ENCODE measurements around the gene CYP27B1.
A peak's percentile ranks its signal among the peaks of the same experiment; 100 is the strongest.

The CYP27B1 gene

DNA sequence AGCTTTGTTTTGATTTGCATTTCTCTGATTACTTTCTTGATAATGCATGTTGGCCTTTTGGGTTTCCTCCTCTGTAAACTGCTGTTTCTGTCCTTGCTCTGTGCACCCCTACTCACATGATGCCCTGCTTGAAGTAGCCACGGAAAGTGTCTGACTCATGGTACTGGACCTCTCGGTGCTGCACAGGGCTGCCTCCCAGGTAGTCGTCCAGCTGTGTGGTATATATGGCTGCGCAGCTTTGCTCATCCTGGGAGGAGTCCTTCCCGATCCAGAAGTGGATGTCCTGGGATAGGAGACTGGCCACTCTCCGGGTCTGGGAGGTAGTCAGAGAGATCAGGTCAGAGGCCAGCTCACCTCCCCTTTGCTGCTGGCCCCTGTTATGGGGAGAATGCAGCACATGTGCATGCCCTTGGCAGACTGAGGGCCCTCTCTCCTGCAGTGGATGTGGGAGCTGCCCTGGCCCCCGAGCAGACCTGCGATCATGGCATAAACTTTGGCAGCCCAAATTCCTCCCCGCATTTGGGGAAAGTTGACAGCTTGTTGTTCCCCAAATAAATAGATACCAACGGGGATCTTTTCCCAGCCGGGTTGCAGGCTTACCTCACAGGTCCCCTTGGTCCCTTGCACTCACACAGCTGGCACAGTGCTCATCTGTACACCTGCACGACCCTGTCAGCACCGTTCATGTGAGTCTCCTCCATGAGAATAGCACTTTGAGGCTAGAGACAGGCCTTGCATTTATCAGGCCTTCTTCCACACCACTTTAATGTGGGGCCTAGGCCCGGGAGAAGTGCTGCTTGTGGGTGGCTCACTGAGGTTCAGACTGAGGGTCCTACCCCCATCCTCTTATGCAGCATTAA lies 46.5 kb upstream of the CYP27B1 start:
- TF ChIP-seq MYC (IDR thresholded peaks at IDR 0.05; ENCODE audit: low read depth, low read length) (no peak), POLR2A (IDR thresholded peaks at IDR 0.05; ENCODE audit: extremely low read depth, insufficient read length) (no peak)
- TF ChIP-seq, protein P1, sequence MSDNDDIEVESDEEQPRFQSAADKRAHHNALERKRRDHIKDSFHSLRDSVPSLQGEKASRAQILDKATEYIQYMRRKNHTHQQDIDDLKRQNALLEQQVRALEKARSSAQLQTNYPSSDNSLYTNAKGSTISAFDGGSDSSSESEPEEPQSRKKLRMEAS (IDR thresholded peaks at IDR 0.05; ENCODE audit: low read depth, low read length), result no peak
- TF ChIP-seq, protein P2, sequence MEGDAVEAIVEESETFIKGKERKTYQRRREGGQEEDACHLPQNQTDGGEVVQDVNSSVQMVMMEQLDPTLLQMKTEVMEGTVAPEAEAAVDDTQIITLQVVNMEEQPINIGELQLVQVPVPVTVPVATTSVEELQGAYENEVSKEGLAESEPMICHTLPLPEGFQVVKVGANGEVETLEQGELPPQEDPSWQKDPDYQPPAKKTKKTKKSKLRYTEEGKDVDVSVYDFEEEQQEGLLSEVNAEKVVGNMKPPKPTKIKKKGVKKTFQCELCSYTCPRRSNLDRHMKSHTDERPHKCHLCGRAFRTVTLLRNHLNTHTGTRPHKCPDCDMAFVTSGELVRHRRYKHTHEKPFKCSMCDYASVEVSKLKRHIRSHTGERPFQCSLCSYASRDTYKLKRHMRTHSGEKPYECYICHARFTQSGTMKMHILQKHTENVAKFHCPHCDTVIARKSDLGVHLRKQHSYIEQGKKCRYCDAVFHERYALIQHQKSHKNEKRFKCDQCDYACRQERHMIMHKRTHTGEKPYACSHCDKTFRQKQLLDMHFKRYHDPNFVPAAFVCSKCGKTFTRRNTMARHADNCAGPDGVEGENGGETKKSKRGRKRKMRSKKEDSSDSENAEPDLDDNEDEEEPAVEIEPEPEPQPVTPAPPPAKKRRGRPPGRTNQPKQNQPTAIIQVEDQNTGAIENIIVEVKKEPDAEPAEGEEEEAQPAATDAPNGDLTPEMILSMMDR (IDR thresholded peaks at IDR 0.05; ENCODE audit: low read depth, low read length), result no peak
- DNase-seq (ENCODE audit: low read depth), result no peak
- H3K4me3 ChIP-seq (ENCODE audit: low read depth, low read length), result no peak overlapping the region

DNA sequence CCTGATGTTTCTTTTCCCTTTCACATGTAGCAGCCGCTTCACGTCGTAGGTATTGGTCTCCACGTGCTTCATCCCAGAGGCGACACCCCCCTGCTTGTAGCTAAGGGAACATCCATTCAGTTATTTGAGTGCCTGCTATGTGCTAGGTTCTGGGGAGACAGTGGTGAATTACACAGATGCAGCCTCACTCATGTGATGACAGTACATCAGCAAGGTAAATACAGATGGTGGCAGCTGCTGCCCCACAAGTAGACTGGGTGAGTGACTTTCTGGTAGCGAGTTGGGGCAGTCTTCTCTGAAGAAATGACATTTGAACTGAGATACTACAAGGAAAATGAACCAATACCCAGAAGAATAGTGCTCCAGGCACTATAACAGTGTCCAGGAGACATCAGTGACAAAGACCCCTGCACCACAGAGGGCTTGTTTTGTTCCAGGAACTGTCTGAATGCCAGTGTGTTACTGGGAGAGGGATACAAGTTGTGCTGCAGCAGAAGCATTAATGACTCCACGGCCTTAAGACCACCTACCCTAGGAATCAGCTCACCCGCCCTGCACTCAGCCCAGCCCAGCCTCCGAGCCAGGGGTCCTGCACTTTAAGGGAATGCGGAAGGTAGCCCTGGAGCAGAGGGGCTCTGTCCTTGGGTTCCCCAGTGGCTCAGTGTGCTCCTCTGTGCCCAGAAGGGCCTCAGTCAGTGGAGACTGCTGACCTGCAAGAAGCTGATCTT lies 44.3 kb upstream of the CYP27B1 start:
- no peak for DNase-seq (ENCODE audit: low read depth)
- H3K4me3 ChIP-seq (ENCODE audit: low read depth, low read length), result no peak overlapping the region
- TF ChIP-seq, protein P2 (IDR thresholded peaks at IDR 0.05; ENCODE audit: low read depth, low read length), result no peak
- TF ChIP-seq POLR2A (IDR thresholded peaks at IDR 0.05; ENCODE audit: extremely low read depth, insufficient read length) (no peak), MYC (IDR thresholded peaks at IDR 0.05; ENCODE audit: low read depth, low read length) (no peak)

DNA sequence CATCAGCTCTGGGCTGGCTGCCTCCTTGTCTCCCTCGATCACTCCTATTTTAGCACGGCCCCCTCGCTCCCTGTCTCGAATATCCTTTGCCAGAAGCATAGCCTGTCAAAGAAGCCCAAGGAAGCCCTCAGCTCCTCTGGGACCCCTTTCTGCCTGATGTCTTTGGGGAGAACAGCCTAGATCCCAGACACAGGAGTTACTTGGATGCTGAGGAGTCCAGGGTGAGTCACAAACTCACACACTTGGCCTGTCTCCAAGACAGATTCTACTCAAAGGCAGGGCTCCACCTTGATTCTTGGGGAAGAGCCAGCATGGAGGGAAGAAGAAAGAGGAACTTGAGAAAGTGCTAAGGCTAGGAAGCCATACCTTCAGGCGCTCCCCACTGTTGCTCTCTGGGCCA lies 43.6 kb upstream of the CYP27B1 start:
- DNase-seq (ENCODE audit: low read depth), result peak; percentile 37
- no peak for TF ChIP-seq POLR2A (IDR thresholded peaks at IDR 0.05; ENCODE audit: extremely low read depth, insufficient read length)
- H3K4me3 ChIP-seq (ENCODE audit: low read depth, low read length), result no peak overlapping the region

DNA sequence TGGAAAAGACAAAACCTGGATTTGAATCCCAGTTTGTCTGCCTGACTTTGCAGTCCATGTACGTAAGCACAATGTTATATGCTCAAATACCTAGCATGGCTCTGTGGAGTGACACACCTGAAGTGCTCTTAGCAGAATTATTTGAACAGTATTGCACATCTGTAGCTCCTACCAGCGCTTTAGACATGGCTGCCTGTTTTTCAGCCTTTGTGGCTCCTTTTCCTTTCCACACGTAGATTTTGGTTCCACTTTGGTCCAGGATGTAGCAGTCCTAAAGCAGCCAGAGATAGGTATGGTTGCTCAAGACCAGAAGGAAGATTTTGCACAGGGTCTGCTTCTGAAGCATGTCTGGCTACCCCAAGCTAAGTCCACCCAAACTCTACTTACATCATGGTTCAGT lies 42.5 kb upstream of the CYP27B1 start:
- no peak for DNase-seq (ENCODE audit: low read depth)
- TF ChIP-seq, protein P2 (IDR thresholded peaks at IDR 0.05; ENCODE audit: low read depth, low read length), result no peak
- TF ChIP-seq, protein P1 (IDR thresholded peaks at IDR 0.05; ENCODE audit: low read depth, low read length), result no peak
- TF ChIP-seq MYC (IDR thresholded peaks at IDR 0.05; ENCODE audit: low read depth, low read length) (no peak), POLR2A (IDR thresholded peaks at IDR 0.05; ENCODE audit: extremely low read depth, insufficient read length) (no peak)
- no peak overlapping the region for H3K4me3 ChIP-seq (ENCODE audit: low read depth, low read length)

DNA sequence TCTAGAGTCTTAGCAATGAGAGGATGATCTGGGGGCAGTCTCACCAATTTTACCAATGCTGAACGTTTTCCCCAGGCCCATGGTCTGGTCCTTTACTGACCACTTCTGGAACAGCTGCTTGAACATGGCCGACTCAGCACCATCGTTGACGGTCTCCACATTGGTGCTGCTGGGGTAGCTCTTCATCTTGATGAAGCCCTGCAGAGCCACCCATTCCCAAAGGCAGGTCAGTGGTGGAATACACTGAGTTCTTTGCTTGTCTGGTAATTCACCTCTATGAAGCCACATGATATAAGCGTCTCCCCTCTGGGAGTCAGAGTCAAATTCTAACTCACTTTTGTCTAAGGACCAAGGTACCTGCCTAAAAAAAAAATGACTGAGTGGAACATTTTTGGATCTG lies 41.5 kb upstream of the CYP27B1 start:
- no peak for TF ChIP-seq MYC (IDR thresholded peaks at IDR 0.05; ENCODE audit: low read depth, low read length)
- TF ChIP-seq, protein P2 (IDR thresholded peaks at IDR 0.05; ENCODE audit: low read depth, low read length), result no peak
- TF ChIP-seq POLR2A (IDR thresholded peaks at IDR 0.05; ENCODE audit: extremely low read depth, insufficient read length), result no peak
- TF ChIP-seq, protein P1 (IDR thresholded peaks at IDR 0.05; ENCODE audit: low read depth, low read length), result no peak
- H3K4me3 ChIP-seq (ENCODE audit: low read depth, low read length), result no peak overlapping the region
- no peak for DNase-seq (ENCODE audit: low read depth)

DNA sequence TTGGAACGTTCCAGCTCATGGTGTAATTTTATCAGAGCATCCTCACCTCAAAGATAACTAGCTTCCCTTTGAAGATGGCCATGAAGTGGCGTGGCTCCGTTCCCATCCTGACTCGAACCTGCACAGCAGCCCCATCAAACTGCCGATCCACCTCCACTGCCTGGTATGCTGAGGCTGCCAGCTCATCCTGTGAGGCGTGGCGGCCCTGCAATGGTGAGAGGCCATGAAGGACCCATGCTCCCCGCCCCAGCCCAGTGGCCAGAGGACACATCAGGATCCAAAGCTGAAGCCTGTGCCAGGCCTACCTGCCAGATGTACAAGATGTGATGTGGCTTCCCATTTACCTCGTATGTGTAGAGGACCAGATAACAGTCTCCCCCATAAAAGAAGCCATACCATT lies 40.4 kb upstream of the CYP27B1 start:
- TF ChIP-seq MYC (IDR thresholded peaks at IDR 0.05; ENCODE audit: low read depth, low read length) (no peak), POLR2A (IDR thresholded peaks at IDR 0.05; ENCODE audit: extremely low read depth, insufficient read length) (no peak)
- TF ChIP-seq, protein P1 (IDR thresholded peaks at IDR 0.05; ENCODE audit: low read depth, low read length), result no peak
- TF ChIP-seq, protein P2 (IDR thresholded peaks at IDR 0.05; ENCODE audit: low read depth, low read length), result no peak
- no peak for DNase-seq (ENCODE audit: low read depth)
- H3K4me3 ChIP-seq (ENCODE audit: low read depth, low read length), result no peak overlapping the region
